ENCODE results near the gene ZSCAN5A. TPM values are rescaled to one million over a fixed set of nuclear protein-coding genes. Genes with fewer than 3 reads are reported as not detected.
A peak's percentile ranks its signal among the peaks of the same experiment; 100 is the strongest.

ZSCAN5A gene
- total RNA-seq, 1 donor = 4.3 TPM

GRCh38 chr19:56290104-56290503 is 24.5 kb downstream of the ZSCAN5A start:
- H3K79me2 ChIP-seq (ENCODE audit: insufficient read depth, low read length) = no peaks in the 10 kb centered on the region
- H3K4me2 ChIP-seq (ENCODE audit: insufficient read depth, low read length) = no peak overlapping the region
- no peaks in the 10 kb centered on the region for H3K9me3 ChIP-seq (ENCODE audit: low read depth, low read length)
- no peaks in the 10 kb centered on the region for H3K4me1 ChIP-seq (ENCODE audit: insufficient read depth, low read length)
- no peaks in the 10 kb centered on the region for H3K27me3 ChIP-seq (ENCODE audit: insufficient read depth, low read length)
- H4K20me1 ChIP-seq (ENCODE audit: insufficient read depth, low read length) = no peaks in the 10 kb centered on the region
- no peak overlapping the region for H2AFZ ChIP-seq (ENCODE audit: low read length)
- no peak overlapping the region for H3K27ac ChIP-seq (ENCODE audit: low read depth, low read length)
- no peak for DNase-seq (ENCODE audit: insufficient read length, low spot score, missing footprints)
- TF ChIP-seq CTCF (IDR thresholded peaks at IDR 0.05; ENCODE audit: extremely low read depth, low read depth, low read length) = no peak
- no peaks in the 10 kb centered on the region for H3K36me3 ChIP-seq (ENCODE audit: insufficient read depth, low read length)
- H3K4me3 ChIP-seq (ENCODE audit: insufficient read depth, low read length) = no peak overlapping the region

GRCh38 chr19:56284746-56285145 is 29.9 kb downstream of the ZSCAN5A start:
- H3K9me3 ChIP-seq (ENCODE audit: low read depth, low read length) = no peaks in the 10 kb centered on the region
- no peak overlapping the region for H3K4me2 ChIP-seq (ENCODE audit: insufficient read depth, low read length)
- no peak overlapping the region for H3K27ac ChIP-seq (ENCODE audit: low read depth, low read length)
- no peaks in the 10 kb centered on the region for H3K27me3 ChIP-seq (ENCODE audit: insufficient read depth, low read length)
- no peaks in the 10 kb centered on the region for H3K79me2 ChIP-seq (ENCODE audit: insufficient read depth, low read length)
- no peaks in the 10 kb centered on the region for H3K4me1 ChIP-seq (ENCODE audit: insufficient read depth, low read length)
- no peak overlapping the region for H3K4me3 ChIP-seq (ENCODE audit: insufficient read depth, low read length)
- no peaks in the 10 kb centered on the region for H3K36me3 ChIP-seq (ENCODE audit: insufficient read depth, low read length)
- peak; percentile 38 for DNase-seq (ENCODE audit: insufficient read length, low spot score, missing footprints)
- H4K20me1 ChIP-seq (ENCODE audit: insufficient read depth, low read length) = no peaks in the 10 kb centered on the region
- H2AFZ ChIP-seq (ENCODE audit: low read length) = no peak overlapping the region
- no peak for TF ChIP-seq CTCF (IDR thresholded peaks at IDR 0.05; ENCODE audit: extremely low read depth, low read depth, low read length)

GRCh38 chr19:56282809-56283208 is 31.8 kb downstream of the ZSCAN5A start:
- no peak for DNase-seq (ENCODE audit: insufficient read length, low spot score, missing footprints)
- Histone ChIP-seq H4K20me1 (ENCODE audit: insufficient read depth, low read length) (no peaks in the 10 kb centered on the region), H3K79me2 (ENCODE audit: insufficient read depth, low read length) (no peaks in the 10 kb centered on the region), H3K27ac (ENCODE audit: low read depth, low read length) (no peak overlapping the region), H2AFZ (ENCODE audit: low read length) (no peak overlapping the region), H3K36me3 (ENCODE audit: insufficient read depth, low read length) (no peaks in the 10 kb centered on the region), H3K9me3 (ENCODE audit: low read depth, low read length) (no peaks in the 10 kb centered on the region), H3K4me2 (ENCODE audit: insufficient read depth, low read length) (no peak overlapping the region), H3K27me3 (ENCODE audit: insufficient read depth, low read length) (no peaks in the 10 kb centered on the region), H3K4me1 (ENCODE audit: insufficient read depth, low read length) (no peaks in the 10 kb centered on the region), H3K4me3 (ENCODE audit: insufficient read depth, low read length) (no peak overlapping the region)
- no peak for TF ChIP-seq CTCF (IDR thresholded peaks at IDR 0.05; ENCODE audit: extremely low read depth, low read depth, low read length)

GRCh38 chr19:56273563-56274117 is 41.0 kb downstream of the ZSCAN5A start:
- no peaks in the 10 kb centered on the region for H3K27me3 ChIP-seq (ENCODE audit: insufficient read depth, low read length)
- H3K36me3 ChIP-seq (ENCODE audit: insufficient read depth, low read length) = no peaks in the 10 kb centered on the region
- H3K4me2 ChIP-seq (ENCODE audit: insufficient read depth, low read length) = no peak overlapping the region
- H3K27ac ChIP-seq (ENCODE audit: low read depth, low read length) = no peak overlapping the region
- TF ChIP-seq CTCF (IDR thresholded peaks at IDR 0.05; ENCODE audit: extremely low read depth, low read depth, low read length) = no peak
- no peaks in the 10 kb centered on the region for H4K20me1 ChIP-seq (ENCODE audit: insufficient read depth, low read length)
- no peaks in the 10 kb centered on the region for H3K79me2 ChIP-seq (ENCODE audit: insufficient read depth, low read length)
- H3K4me1 ChIP-seq (ENCODE audit: insufficient read depth, low read length) = peaks cover 6% of the 10 kb centered on the region
- no peaks in the 10 kb centered on the region for H3K9me3 ChIP-seq (ENCODE audit: low read depth, low read length)
- H3K4me3 ChIP-seq (ENCODE audit: insufficient read depth, low read length) = no peak overlapping the region
- no peak overlapping the region for H2AFZ ChIP-seq (ENCODE audit: low read length)
- no peak for DNase-seq (ENCODE audit: insufficient read length, low spot score, missing footprints)

Measured in osteoblast (primary cell).